Stimulated activated CD8-positive, alpha-beta memory T cell treated with anti-CD3 and anti-CD28 coated beads, Interleukin-15, amount 100 ng/mL, for 1 hour (primary cell): Measurements from ENCODE around the gene ZNF311.
"Not testable (repeated sequence)": the region's sequence is repeated elsewhere in the genome, so short reads cannot be mapped to it uniquely, and the experiment has no call there.

Experiments
- DNase-seq: peaks from one replicate; pipeline ENCODE4 v3.0.0-alpha.2; 2020; ENCODE audit warnings: low read depth

Gene ZNF311

GRCh38 chr6:28953585-28954258, 51.4 kb downstream of the ZNF311 start:
- no peak for DNase-seq

GRCh38 chr6:28953039-28953584, 52.0 kb downstream of the ZNF311 start:
- DNase-seq, result no peak

GRCh38 chr6:28949656-28950195, 55.4 kb downstream of the ZNF311 start:
- not testable (repeated sequence) for DNase-seq

- no peak for DNase-seq
Measured at GRCh38 chr6:28948782-28949486, 56.2 kb downstream of the ZNF311 start.

GRCh38 chr6:28947831-28948270, 57.3 kb downstream of the ZNF311 start:
- no peak for DNase-seq

- no peak for DNase-seq
Measured at GRCh38 chr6:28947067-28947765, 57.9 kb downstream of the ZNF311 start.

GRCh38 chr6:28945349-28945748, 59.8 kb downstream of the ZNF311 start:
- no peak for DNase-seq
